ENCODE measurements around the gene RTL1.

Gene RTL1

GRCh38 chr14:100894416-100894815 is 9.1 kb downstream of the RTL1 start:
- ChIA-PET CTCF (no interaction called here), POLR2A (no interaction called here)
- DNase-seq (ENCODE audit: low read depth, low spot score): no peak
- TF ChIP-seq, protein P1, sequence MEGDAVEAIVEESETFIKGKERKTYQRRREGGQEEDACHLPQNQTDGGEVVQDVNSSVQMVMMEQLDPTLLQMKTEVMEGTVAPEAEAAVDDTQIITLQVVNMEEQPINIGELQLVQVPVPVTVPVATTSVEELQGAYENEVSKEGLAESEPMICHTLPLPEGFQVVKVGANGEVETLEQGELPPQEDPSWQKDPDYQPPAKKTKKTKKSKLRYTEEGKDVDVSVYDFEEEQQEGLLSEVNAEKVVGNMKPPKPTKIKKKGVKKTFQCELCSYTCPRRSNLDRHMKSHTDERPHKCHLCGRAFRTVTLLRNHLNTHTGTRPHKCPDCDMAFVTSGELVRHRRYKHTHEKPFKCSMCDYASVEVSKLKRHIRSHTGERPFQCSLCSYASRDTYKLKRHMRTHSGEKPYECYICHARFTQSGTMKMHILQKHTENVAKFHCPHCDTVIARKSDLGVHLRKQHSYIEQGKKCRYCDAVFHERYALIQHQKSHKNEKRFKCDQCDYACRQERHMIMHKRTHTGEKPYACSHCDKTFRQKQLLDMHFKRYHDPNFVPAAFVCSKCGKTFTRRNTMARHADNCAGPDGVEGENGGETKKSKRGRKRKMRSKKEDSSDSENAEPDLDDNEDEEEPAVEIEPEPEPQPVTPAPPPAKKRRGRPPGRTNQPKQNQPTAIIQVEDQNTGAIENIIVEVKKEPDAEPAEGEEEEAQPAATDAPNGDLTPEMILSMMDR (IDR thresholded peaks at IDR 0.05; ENCODE audit: insufficient read depth, low read length, missing control alignments): no peak
- no peak overlapping the region for H3K4me3 ChIP-seq (ENCODE audit: low read depth, low read length)

DNA sequence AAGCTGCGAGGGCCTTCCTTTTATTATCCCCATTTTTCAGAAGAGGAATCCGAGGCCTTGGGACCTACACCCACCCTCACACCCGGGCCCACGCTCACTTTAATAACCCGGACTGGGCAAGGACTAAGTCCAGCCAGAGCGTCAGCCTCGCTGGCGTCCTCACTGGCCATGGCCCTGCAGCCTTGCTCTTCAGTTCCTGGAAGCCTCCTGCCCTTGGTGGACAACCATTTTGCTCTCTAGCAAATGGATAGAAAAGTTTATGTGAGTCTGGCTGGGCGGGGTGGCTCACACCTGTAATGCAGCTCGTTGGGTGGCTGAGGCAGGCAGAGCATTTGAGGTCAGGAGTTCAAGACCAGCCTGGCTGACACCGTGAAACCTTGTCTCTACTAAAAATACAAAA is 9.8 kb downstream of the RTL1 start:
- H3K4me3 ChIP-seq (ENCODE audit: low read depth, low read length): no peak overlapping the region
- ChIA-PET CTCF (no interaction called here), POLR2A (no interaction called here)
- no peak for DNase-seq (ENCODE audit: low read depth, low spot score)
- TF ChIP-seq, protein P1 (IDR thresholded peaks at IDR 0.05; ENCODE audit: insufficient read depth, low read length, missing control alignments): no peak

GRCh38 chr14:100893228-100893601 is 10.3 kb downstream of the RTL1 start:
- CTCF ChIA-PET: no interaction called here
- POLR2A ChIA-PET: no interaction called here
- no peak for DNase-seq (ENCODE audit: low read depth, low spot score)
- no peak overlapping the region for H3K4me3 ChIP-seq (ENCODE audit: low read depth, low read length)
- TF ChIP-seq, protein P1 (IDR thresholded peaks at IDR 0.05; ENCODE audit: insufficient read depth, low read length, missing control alignments): no peak

- POLR2A ChIA-PET: no interaction called here
- no peak for DNase-seq (ENCODE audit: low read depth, low spot score)
- TF ChIP-seq, protein P1 (IDR thresholded peaks at IDR 0.05; ENCODE audit: insufficient read depth, low read length, missing control alignments): no peak
- CTCF ChIA-PET: interaction anchor here (1.4 kb wide), 1 partner anchor 9 kb away, joined by 3 read pairs; no protein-coding TSS in a partner anchor
- no peak overlapping the region for H3K4me3 ChIP-seq (ENCODE audit: low read depth, low read length)
Observed at GRCh38 chr14:100892496-100893227, 10.9 kb downstream of the RTL1 start.

DNA sequence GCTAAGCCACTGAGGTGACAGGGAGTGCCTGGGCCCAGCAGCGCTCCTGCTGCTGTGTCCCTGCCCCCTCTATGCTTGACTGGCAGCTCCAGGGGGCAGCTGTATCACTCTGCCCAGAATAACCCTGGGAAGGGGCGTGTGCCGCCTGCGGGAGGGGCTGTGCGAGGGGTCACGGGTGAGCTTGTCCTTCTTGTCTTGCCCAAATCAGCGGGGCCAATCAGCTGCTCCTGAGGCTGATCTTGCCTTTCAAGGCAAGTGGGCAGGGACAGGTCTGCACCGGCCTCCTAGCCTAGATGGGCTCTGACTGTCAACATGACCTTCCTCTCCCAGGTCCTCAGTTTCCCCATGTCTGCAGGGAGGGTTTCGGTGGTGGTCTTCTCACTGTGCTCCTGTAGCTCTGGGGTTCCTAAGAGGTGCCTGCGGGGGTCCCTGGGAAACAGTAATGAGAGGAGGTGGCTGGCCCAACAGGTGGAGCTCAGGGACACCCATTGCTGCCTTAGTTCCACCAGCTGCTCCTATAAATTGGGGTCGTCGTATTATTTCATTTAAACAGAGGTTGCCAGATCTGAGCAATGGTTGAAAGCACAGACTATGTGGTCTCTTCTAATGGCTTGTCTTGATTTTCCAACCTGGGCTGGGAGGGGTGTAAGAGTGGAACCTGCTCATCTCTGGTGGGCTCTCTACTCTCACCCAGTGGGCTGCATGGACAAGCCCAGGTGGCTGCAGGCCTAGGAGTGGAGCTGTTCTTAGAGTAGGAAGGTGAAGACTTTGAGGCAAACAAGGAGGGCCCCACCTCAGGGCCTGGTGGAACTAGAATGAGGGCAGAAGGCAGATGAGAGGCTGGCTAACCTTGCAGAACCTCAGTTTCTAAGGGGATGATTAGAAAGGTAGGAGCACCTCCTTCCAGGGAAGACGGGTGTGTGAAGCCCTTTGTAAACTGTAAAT is 11.7 kb downstream of the RTL1 start:
- no peak for DNase-seq (ENCODE audit: low read depth, low spot score)
- ChIA-PET CTCF (interaction anchor here (1.3 to 1.4 kb wide), 2 partner anchors 10 to 182 kb away, joined by 3 read pairs; no protein-coding TSS in a partner anchor), POLR2A (no interaction called here)
- no peak overlapping the region for H3K4me3 ChIP-seq (ENCODE audit: low read depth, low read length)
- TF ChIP-seq, protein P1 (IDR thresholded peaks at IDR 0.05; ENCODE audit: insufficient read depth, low read length, missing control alignments): no peak

DNA sequence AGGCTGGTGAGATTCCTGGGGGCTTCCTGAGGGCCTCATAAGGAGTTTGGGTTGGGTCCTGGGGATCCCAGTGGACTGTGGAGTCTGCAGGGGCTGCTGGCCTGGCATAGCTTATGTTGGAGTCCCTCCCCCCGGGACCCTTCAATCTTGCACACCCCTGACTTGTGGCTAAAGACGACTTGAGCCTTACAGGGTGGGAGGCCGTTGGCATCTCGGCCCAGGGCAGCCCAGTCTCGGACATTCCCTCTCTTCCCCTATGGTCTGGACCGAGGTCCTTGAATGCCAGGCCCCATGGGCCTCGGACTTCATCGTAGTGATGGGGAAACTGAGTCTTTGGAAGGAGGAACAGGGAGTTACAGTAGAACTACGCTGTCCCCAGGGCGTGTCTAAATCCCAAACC is 12.5 kb downstream of the RTL1 start:
- no peak overlapping the region for H3K4me3 ChIP-seq (ENCODE audit: low read depth, low read length)
- no peak for DNase-seq (ENCODE audit: low read depth, low spot score)
- TF ChIP-seq, protein P1 (IDR thresholded peaks at IDR 0.05; ENCODE audit: insufficient read depth, low read length, missing control alignments): no peak
- ChIA-PET CTCF (interaction anchor here (1.3 kb wide), 2 partner anchors 8 to 181 kb away, joined by 3 to 5 read pairs; no protein-coding TSS in a partner anchor), POLR2A (no interaction called here)
